GM12878 (cell line): ENCODE results near the gene FLVCR2. TPM values are rescaled to one million over a fixed set of nuclear protein-coding genes. Genes with fewer than 3 reads are reported as not detected.

Source experiments
- BCL11A ChIP-seq: IDR thresholded peaks from 2 replicates; pipeline ENCODE4 v1.6.1; 2011; ENCODE audit warnings: low read depth, low read length
- BHLHE40 ChIP-seq, 2 experiments: fragments of 450-650 bp in 1 of 2; IDR thresholded peaks; 2 replicates each; pipeline ENCODE4 v1.6.1; 2011 to 2017; ENCODE audit warnings: low read depth in 2 of 2, borderline replicate concordance in 1 of 2, improper control_type of control experiment in 1 of 2, low read length in 1 of 2, mild to moderate bottlenecking in 1 of 2
- BRCA1 ChIP-seq: IDR thresholded peaks from 2 replicates; pipeline ENCODE4 v1.6.1; 2011; ENCODE audit warnings: low read depth, low read length, improper control_type of control experiment
- CHD2 ChIP-seq: IDR thresholded peaks from 2 replicates; pipeline ENCODE4 v1.6.1; 2011; ENCODE audit warnings: low read depth, low read length, improper control_type of control experiment, borderline replicate concordance
- EED ChIP-seq: sonication (generic); IDR thresholded peaks from 2 replicates; pipeline ENCODE4 v1.6.1; 2016; ENCODE audit warnings: antibody characterized with exemption, low read depth
- EGR1 ChIP-seq, 2 experiments: IDR thresholded peaks; 1 replicate in 1 of 2; 2 replicates in 1 of 2; pipeline ENCODE4 v1.6.1; 2011 to 2012; ENCODE audit warnings: low read depth in 2 of 2, low read length in 2 of 2, borderline replicate concordance in 1 of 2, mild to moderate bottlenecking in 1 of 2, moderate library complexity in 1 of 2
- ETV6 ChIP-seq, 2 experiments: fragments of 450-650 bp in 1 of 2; IDR thresholded peaks in 1 of 2; conservative IDR thresholded peaks in 1 of 2; 2 replicates each; pipeline ENCODE4 v1.6.1; 2014; ENCODE audit warnings: antibody characterized with exemption in 1 of 2, borderline replicate concordance in 1 of 2, low read depth in 1 of 2, mild to moderate bottlenecking in 1 of 2, moderate library complexity in 1 of 2
- EZH2 ChIP-seq: IDR thresholded peaks from 2 replicates; pipeline ENCODE4 v1.6.1; 2012; ENCODE audit warnings: low read depth, mild to moderate bottlenecking, control low read depth, inconsistent platforms, low read length, borderline replicate concordance; ENCODE audit not compliant: control insufficient read depth
- FOXM1 ChIP-seq: IDR thresholded peaks from 2 replicates; pipeline ENCODE4 v1.6.1; 2012; ENCODE audit warnings: low read depth, mild to moderate bottlenecking, inconsistent platforms, low read length, moderate library complexity
- HCFC1 ChIP-seq: fragments of 150-350 bp; IDR thresholded peaks from 2 replicates; pipeline ENCODE4 v1.6.1; 2014; ENCODE audit warnings: low read length
- JUND ChIP-seq: IDR thresholded peaks from 2 replicates; pipeline ENCODE4 v1.6.1; 2012; ENCODE audit warnings: low read depth, mild to moderate bottlenecking, low read length, improper control_type of control experiment, moderate library complexity
- MEF2A ChIP-seq: IDR thresholded peaks from 2 replicates; pipeline ENCODE4 v1.6.1; 2011; ENCODE audit warnings: low read depth, mild to moderate bottlenecking, low read length, moderate library complexity; ENCODE audit not compliant: insufficient read depth
- MYB ChIP-seq: fragments of 150-350 bp; IDR thresholded peaks from 2 replicates; pipeline ENCODE4 v1.6.1; 2014; ENCODE audit warnings: mild to moderate bottlenecking, low read depth, low read length, borderline replicate concordance
- NFIC ChIP-seq: IDR thresholded peaks from 2 replicates; pipeline ENCODE4 v1.6.1; 2012; ENCODE audit warnings: low read depth, mild to moderate bottlenecking, inconsistent platforms, low read length, moderate library complexity
- NR2C1 ChIP-seq: fragments of 450-650 bp; IDR thresholded peaks from 2 replicates; pipeline ENCODE4 v1.6.1; 2017; ENCODE audit warnings: antibody characterized with exemption, mild to moderate bottlenecking, moderate library complexity
- PAX5 ChIP-seq: IDR thresholded peaks from 2 replicates; pipeline ENCODE4 v1.6.1; 2011; ENCODE audit warnings: low read depth, low read length, borderline replicate concordance
- PML ChIP-seq: IDR thresholded peaks from 2 replicates; pipeline ENCODE4 v1.6.1; 2012; ENCODE audit warnings: low read length, inconsistent platforms
- RFX5 ChIP-seq: IDR thresholded peaks from 2 replicates; pipeline ENCODE4 v1.6.1; 2011; ENCODE audit warnings: low read depth, low read length, improper control_type of control experiment
- SREBF2 ChIP-seq: IDR thresholded peaks from 2 replicates; pipeline ENCODE4 v1.6.1; 2012; ENCODE audit warnings: mild to moderate bottlenecking, low read length
- SRF ChIP-seq, 2 experiments: IDR thresholded peaks; 2 replicates each; pipeline ENCODE4 v1.6.1; 2011; ENCODE audit warnings: low read depth in 2 of 2, low read length in 2 of 2, mild to moderate bottlenecking in 1 of 2, moderate library complexity in 1 of 2
- STAT1 ChIP-seq: fragments of 450-650 bp; conservative IDR thresholded peaks from 2 replicates; pipeline ENCODE4 v1.6.1; 2014; ENCODE audit warnings: antibody characterized with exemption, mild to moderate bottlenecking
- STAT3 ChIP-seq: IDR thresholded peaks from 2 replicates; pipeline ENCODE4 v1.6.1; 2011; ENCODE audit warnings: low read depth, low read length, improper control_type of control experiment
- YBX1 ChIP-seq: fragments of 450-650 bp; IDR thresholded peaks from 2 replicates; pipeline ENCODE4 v1.6.1; 2016; ENCODE audit warnings: antibody characterized with exemption
- ZNF207 ChIP-seq: fragments of 450-650 bp; IDR thresholded peaks from 2 replicates; pipeline ENCODE4 v1.6.1; 2014; ENCODE audit warnings: antibody characterized with exemption, mild to moderate bottlenecking, borderline replicate concordance
- ZNF384 ChIP-seq: IDR thresholded peaks from 2 replicates; pipeline ENCODE4 v1.6.1; 2012; ENCODE audit warnings: low read depth, mild to moderate bottlenecking, low read length, improper control_type of control experiment, borderline replicate concordance
- polyA plus RNA-seq, 11 experiments: library from polyadenylated mRNA; depleted of rRNA in 4 of 11; unstranded in 6 of 11; stranded (reverse) in 5 of 11; fragments of >200 nt; fragmentation: Nextera tagmentation in 4 of 11; fragmentation: Illumina TruSeq in 1 of 11; extraction: Ambion mirVana in 4 of 11; extraction: Trizol in 1 of 11; gene quantifications; 1 replicate in 1 of 11; 2 replicates in 10 of 11; pipeline versions ENCODE4 v1.2.1 to v1.2.3, GENCODE V29; 2011 to 2016; ENCODE audit warnings: inconsistent platforms in 2 of 11, missing spikeins in 2 of 11, low read depth in 1 of 11
- total RNA-seq, 4 experiments: library from RNA; depleted of rRNA in 3 of 4; stranded (reverse); fragments of >200 nt in 3 of 4; fragmentation: Illumina TruSeq in 1 of 4; extraction: Trizol in 1 of 4; gene quantifications; 2 replicates each; pipeline versions ENCODE4 v1.2.1 to v1.2.3, GENCODE V29; 2013 to 2021
- TF ChIP-seq, protein P1 (sequence below): IDR thresholded peaks from 2 replicates; pipeline ENCODE4 v1.6.1; 2011; ENCODE audit warnings: borderline replicate concordance, low read depth, mild to moderate bottlenecking, moderate library complexity, low read length; ENCODE audit not compliant: insufficient read depth, poor library complexity, severe bottlenecking
- TF ChIP-seq, protein P2 (sequence below): fragments of 450-650 bp; IDR thresholded peaks from 2 replicates; pipeline ENCODE4 v1.6.1; 2017; ENCODE audit warnings: low read depth, mild to moderate bottlenecking, moderate library complexity

The FLVCR2 gene
- total and polyA plus RNA-seq, 10 of the 15 experiments (the other 5 are each of a cell fraction or from before 2014, with no cell fraction given) = 0.24 to 3.7 (median 1.6) TPM

DNA sequence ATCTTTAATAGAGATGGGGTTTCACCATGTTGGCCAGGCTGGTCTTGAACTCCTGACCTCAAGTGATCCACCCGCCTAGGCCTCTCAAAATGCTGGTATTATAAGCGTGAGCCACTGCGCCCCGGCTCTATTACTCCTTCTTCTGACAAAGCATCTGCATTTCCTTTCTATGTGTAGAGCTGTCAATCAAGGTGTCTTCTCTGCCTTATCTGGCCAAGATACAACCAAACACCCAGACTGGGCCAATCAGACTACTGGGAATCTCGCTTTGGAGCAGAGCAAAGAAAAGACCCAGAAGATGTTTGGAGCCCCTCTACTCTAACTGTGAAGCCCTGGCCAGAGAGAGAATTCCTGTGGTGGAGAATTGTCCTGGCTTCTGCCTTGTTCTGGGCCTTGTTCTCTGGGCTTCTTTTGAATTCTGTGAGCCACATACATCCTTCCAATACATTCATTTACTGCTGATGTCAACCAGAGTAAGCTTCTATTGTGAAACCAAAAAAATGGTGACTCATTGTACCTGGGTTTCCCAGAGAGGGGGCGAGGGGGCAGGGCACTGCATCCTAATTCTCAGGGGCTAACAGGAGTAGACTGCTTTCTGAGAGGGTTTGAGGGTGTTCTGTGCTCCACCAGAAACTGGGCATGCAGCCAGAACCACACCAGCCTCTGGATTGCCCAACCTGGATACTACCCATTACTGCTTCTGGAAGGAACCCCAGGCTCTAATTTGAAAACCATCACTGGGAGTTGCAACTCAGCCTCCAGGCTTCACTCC is 18.8 kb upstream of the FLVCR2 start (continued):
- TF ChIP-seq, protein P1, sequence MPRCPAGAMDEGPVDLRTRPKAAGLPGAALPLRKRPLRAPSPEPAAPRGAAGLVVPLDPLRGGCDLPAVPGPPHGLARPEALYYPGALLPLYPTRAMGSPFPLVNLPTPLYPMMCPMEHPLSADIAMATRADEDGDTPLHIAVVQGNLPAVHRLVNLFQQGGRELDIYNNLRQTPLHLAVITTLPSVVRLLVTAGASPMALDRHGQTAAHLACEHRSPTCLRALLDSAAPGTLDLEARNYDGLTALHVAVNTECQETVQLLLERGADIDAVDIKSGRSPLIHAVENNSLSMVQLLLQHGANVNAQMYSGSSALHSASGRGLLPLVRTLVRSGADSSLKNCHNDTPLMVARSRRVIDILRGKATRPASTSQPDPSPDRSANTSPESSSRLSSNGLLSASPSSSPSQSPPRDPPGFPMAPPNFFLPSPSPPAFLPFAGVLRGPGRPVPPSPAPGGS = no peak
- no peak for TF ChIP-seq BHLHE40 (IDR thresholded peaks at IDR 0.05; ENCODE audit: borderline replicate concordance in 1 of 2, low read depth in 2 of 2, low read length in 1 of 2)
- no peak for TF ChIP-seq STAT3
- no peak; a peak in 1 of 4 replicates for TF ChIP-seq ETV6 (conservative IDR thresholded peaks at IDR 0.05 in 1 of 2, IDR thresholded peaks at IDR 0.05 in 1 of 2; ENCODE audit: borderline replicate concordance in 1 of 2, low read depth in 1 of 2)
- TF ChIP-seq NR2C1 = no peak
- no peak for TF ChIP-seq STAT1
- TF ChIP-seq SRF (IDR thresholded peaks at IDR 0.05; ENCODE audit: low read depth in 2 of 2, low read length in 2 of 2) = no peak
- no peak for TF ChIP-seq MEF2A
- TF ChIP-seq ZNF384 = no peak
- no peak for TF ChIP-seq HCFC1
- TF ChIP-seq EGR1 (IDR thresholded peaks at IDR 0.05; ENCODE audit: borderline replicate concordance in 1 of 2, low read depth in 2 of 2, low read length in 2 of 2) = peak in 1 of 2 experiments; percentile 57; a peak in 1 of 3 replicates
- TF ChIP-seq PML = no peak
- TF ChIP-seq BCL11A = no peak
- peak; percentile 80 for TF ChIP-seq EED
- no peak for TF ChIP-seq ZNF207
- no peak for TF ChIP-seq SREBF2
- TF ChIP-seq EZH2 = no peak
- TF ChIP-seq CHD2 = no peak
- TF ChIP-seq BRCA1 = no peak
- no peak for TF ChIP-seq YBX1
- TF ChIP-seq RFX5 = no peak
- TF ChIP-seq JUND = no peak
- TF ChIP-seq PAX5 = no peak
- TF ChIP-seq NFIC = peak; percentile 59; the same call in 1 of the 2 replicates
- peak; percentile 35; the same call in 1 of the 2 replicates for TF ChIP-seq FOXM1
- no peak for TF ChIP-seq MYB
- TF ChIP-seq, protein P2, sequence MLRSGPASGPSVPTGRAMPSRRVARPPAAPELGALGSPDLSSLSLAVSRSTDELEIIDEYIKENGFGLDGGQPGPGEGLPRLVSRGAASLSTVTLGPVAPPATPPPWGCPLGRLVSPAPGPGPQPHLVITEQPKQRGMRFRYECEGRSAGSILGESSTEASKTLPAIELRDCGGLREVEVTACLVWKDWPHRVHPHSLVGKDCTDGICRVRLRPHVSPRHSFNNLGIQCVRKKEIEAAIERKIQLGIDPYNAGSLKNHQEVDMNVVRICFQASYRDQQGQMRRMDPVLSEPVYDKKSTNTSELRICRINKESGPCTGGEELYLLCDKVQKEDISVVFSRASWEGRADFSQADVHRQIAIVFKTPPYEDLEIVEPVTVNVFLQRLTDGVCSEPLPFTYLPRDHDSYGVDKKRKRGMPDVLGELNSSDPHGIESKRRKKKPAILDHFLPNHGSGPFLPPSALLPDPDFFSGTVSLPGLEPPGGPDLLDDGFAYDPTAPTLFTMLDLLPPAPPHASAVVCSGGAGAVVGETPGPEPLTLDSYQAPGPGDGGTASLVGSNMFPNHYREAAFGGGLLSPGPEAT = no peak
